ENCODE measurements around the gene SLC6A7. TPM values are rescaled to one million over a fixed set of nuclear protein-coding genes. Genes with fewer than 3 reads are reported as not detected.

The SLC6A7 gene
- total RNA-seq, 2 experiments from 2014 or later: not detected

GRCh38 chr5:150152636-150153462 lies 37.0 kb upstream of the SLC6A7 start:
- POLR2A ChIA-PET: no interaction called here
- DNase-seq: no peak

GRCh38 chr5:150153483-150153882 lies 36.4 kb upstream of the SLC6A7 start:
- intact Hi-C loops (cut with micrococcal nuclease): no loop called here
- H3K36me3 Mint-ChIP-seq (ENCODE audit: low read depth): no peaks in the 10 kb centered on the region
- no peak overlapping the region for H3K4me3 Mint-ChIP-seq
- H3K9me3 Mint-ChIP-seq: no peaks in the 10 kb centered on the region
- H3K27ac Mint-ChIP-seq: no peak overlapping the region
- peaks cover 8% of the 10 kb centered on the region for H3K4me1 Mint-ChIP-seq (ENCODE audit: low read depth)
- CTCF ChIA-PET: no interaction called here
- no peak for DNase-seq
- no peak for ATAC-seq
- POLR2A ChIA-PET: no interaction called here
- TF ChIP-seq CTCF (IDR thresholded peaks at IDR 0.05): no peak
- peaks cover 10% of the 10 kb centered on the region for H3K27me3 Mint-ChIP-seq

More at GRCh38 chr5:150152636-150153462, 37.0 kb upstream of the SLC6A7 start:
- Mint-ChIP-seq H3K36me3 (ENCODE audit: low read depth) (no peaks in the 10 kb centered on the region), H3K9me3 (no peaks in the 10 kb centered on the region), H3K27ac (no peak overlapping the region), H3K27me3 (peaks cover 10% of the 10 kb centered on the region), H3K4me1 (ENCODE audit: low read depth) (peaks cover 8% of the 10 kb centered on the region), H3K4me3 (no peak overlapping the region)
- no peak for ATAC-seq
- intact Hi-C loops (cut with micrococcal nuclease): no loop called here
- CTCF ChIA-PET: no interaction called here
- no peak for TF ChIP-seq CTCF (IDR thresholded peaks at IDR 0.05)

GRCh38 chr5:150153957-150154617 lies 35.8 kb upstream of the SLC6A7 start:
- ATAC-seq: no peak
- CTCF ChIA-PET: no interaction called here
- DNase-seq: peak; percentile 20
- no peaks in the 10 kb centered on the region for H3K36me3 Mint-ChIP-seq (ENCODE audit: low read depth)
- peaks cover 10% of the 10 kb centered on the region for H3K27me3 Mint-ChIP-seq
- TF ChIP-seq CTCF (IDR thresholded peaks at IDR 0.05): no peak
- no peak overlapping the region for H3K4me3 Mint-ChIP-seq
- POLR2A ChIA-PET: no interaction called here
- intact Hi-C loops (cut with micrococcal nuclease): no loop called here
- H3K9me3 Mint-ChIP-seq: no peaks in the 10 kb centered on the region
- peaks cover 8% of the 10 kb centered on the region for H3K4me1 Mint-ChIP-seq (ENCODE audit: low read depth)
- no peak overlapping the region for H3K27ac Mint-ChIP-seq

- CTCF ChIA-PET: interaction anchor here (0.9 kb wide), 1 partner anchor 195 kb away, joined by 3 read pairs; no protein-coding TSS in a partner anchor
- ATAC-seq (no peak), DNase-seq (no peak)
- no peak overlapping the region for H3K27ac Mint-ChIP-seq
- intact Hi-C loops (cut with micrococcal nuclease): no loop called here
- peaks cover 10% of the 10 kb centered on the region for H3K27me3 Mint-ChIP-seq
- H3K9me3 Mint-ChIP-seq: no peaks in the 10 kb centered on the region
- peaks cover 8% of the 10 kb centered on the region for H3K4me1 Mint-ChIP-seq (ENCODE audit: low read depth)
- H3K4me3 Mint-ChIP-seq: no peak overlapping the region
- no peaks in the 10 kb centered on the region for H3K36me3 Mint-ChIP-seq (ENCODE audit: low read depth)
- no peak for TF ChIP-seq CTCF (IDR thresholded peaks at IDR 0.05)
- POLR2A ChIA-PET: no interaction called here
Measured at GRCh38 chr5:150154618-150155128, 35.2 kb upstream of the SLC6A7 start.

All from activated CD8-positive, alpha-beta T cell treated with anti-CD3 and anti-CD28 coated beads for 36 hours (primary cell).